DMS153 treated with DMSO at 0.1 percent for 48 hours (cell line): ENCODE results near the gene RYR2.
"Not testable (repeated sequence)": the region's sequence is repeated elsewhere in the genome, so short reads cannot be mapped to it uniquely, and the experiment has no call there.

Experiments used
- DNase-seq: peaks from one replicate; lab custom pipeline; 2025; ENCODE audit not compliant: unreplicated experiment; lab: John Stamatoyannopoulos, UW

The RYR2 gene

GRCh38 chr1:237074371-237075117, 32.6 kb downstream of the RYR2 start:
- DNase-seq: no peak

GRCh38 chr1:237084341-237085077, 42.5 kb downstream of the RYR2 start:
- DNase-seq: no peak

- no peak for DNase-seq
Observed at GRCh38 chr1:237091691-237092090, 49.7 kb downstream of the RYR2 start.

- DNase-seq: no peak
Observed at GRCh38 chr1:237093691-237094090, 51.7 kb downstream of the RYR2 start.

- DNase-seq: no peak
Observed at GRCh38 chr1:237098541-237098940, 56.6 kb downstream of the RYR2 start.

GRCh38 chr1:237103021-237103420, 61.0 kb downstream of the RYR2 start:
- DNase-seq: no peak

- DNase-seq: no peak
Observed at GRCh38 chr1:237104096-237104495, 62.1 kb downstream of the RYR2 start.

GRCh38 chr1:237105826-237106225, 63.8 kb downstream of the RYR2 start:
- DNase-seq: no peak

GRCh38 chr1:237108297-237109040, 66.5 kb downstream of the RYR2 start:
- DNase-seq: no peak

- no peak for DNase-seq
Observed at GRCh38 chr1:237111807-237112206, 69.8 kb downstream of the RYR2 start.

GRCh38 chr1:237112663-237113062, 70.7 kb downstream of the RYR2 start:
- no peak for DNase-seq

GRCh38 chr1:237115035-237115434, 73.1 kb downstream of the RYR2 start:
- no peak for DNase-seq

- no peak for DNase-seq
Observed at GRCh38 chr1:237119091-237119490, 77.1 kb downstream of the RYR2 start.

- no peak for DNase-seq
Observed at GRCh38 chr1:237120683-237121082, 78.7 kb downstream of the RYR2 start.

- DNase-seq: no peak
Observed at GRCh38 chr1:237124856-237125462, 83.0 kb downstream of the RYR2 start.

- DNase-seq: no peak
Observed at GRCh38 chr1:237126180-237126579, 84.2 kb downstream of the RYR2 start.

GRCh38 chr1:237127301-237127700, 85.3 kb downstream of the RYR2 start:
- DNase-seq: not testable (repeated sequence)

- DNase-seq: no peak
Observed at GRCh38 chr1:237133921-237134320, 91.9 kb downstream of the RYR2 start.

- no peak for DNase-seq
Observed at GRCh38 chr1:237134929-237135328, 92.9 kb downstream of the RYR2 start.

GRCh38 chr1:237138551-237138950, 96.6 kb downstream of the RYR2 start:
- DNase-seq: no peak

- no peak for DNase-seq
Observed at GRCh38 chr1:237139732-237140131, 97.7 kb downstream of the RYR2 start.
